AG04449 (cell line): ENCODE data around the gene MANBA.
"Not testable (repeated sequence)": the region's sequence is repeated elsewhere in the genome, so short reads cannot be mapped to it uniquely, and the experiment has no call there.

Experiments
- CTCF ChIA-PET: fragments of 350-600 bp; formaldehyde crosslinking; extraction: SDS; loops from one replicate; lab custom pipeline; 2021; ENCODE audit warnings: antibody characterized with exemption; lab: Yijun Ruan, JAX
- POLR2A ChIA-PET: fragments of 400-600, 350-600 bp; formaldehyde crosslinking; extraction: SDS; loops from one replicate; lab custom pipeline; 2020; ENCODE audit warnings: antibody characterized with exemption, inconsistent platforms; lab: Yijun Ruan, JAX
- DNase-seq: peaks from one replicate; pipeline ENCODE4 v3.0.0-alpha.2; 2010; ENCODE audit warnings: low read depth, low spot score
- H3K4me3 ChIP-seq: 2 replicates; pipeline ENCODE4 v1.5.1; 2011; ENCODE audit warnings: low read depth, mild to moderate bottlenecking, control low read depth, low read length
- TF ChIP-seq, protein P1 (sequence below): IDR thresholded peaks from one replicate; pipeline ENCODE4 v1.5.1; 2011; ENCODE audit warnings: mild to moderate bottlenecking, moderate library complexity, low read length, control low read depth, inconsistent platforms; ENCODE audit not compliant: insufficient read depth; ENCODE audit errors: missing control alignments

The MANBA gene

GRCh38 chr4:102759831-102760644, 730 bp downstream of the MANBA start:
- H3K4me3 ChIP-seq, result peak overlapping the region; percentile 94
- CTCF ChIA-PET, result interaction anchor here (0.8 to 1.5 kb wide), 6 partner anchors 8 to 252 kb away, joined by 3 to 7 read pairs (median 3); no protein-coding TSS in a partner anchor
- DNase-seq, result no peak
- TF ChIP-seq, protein P1, sequence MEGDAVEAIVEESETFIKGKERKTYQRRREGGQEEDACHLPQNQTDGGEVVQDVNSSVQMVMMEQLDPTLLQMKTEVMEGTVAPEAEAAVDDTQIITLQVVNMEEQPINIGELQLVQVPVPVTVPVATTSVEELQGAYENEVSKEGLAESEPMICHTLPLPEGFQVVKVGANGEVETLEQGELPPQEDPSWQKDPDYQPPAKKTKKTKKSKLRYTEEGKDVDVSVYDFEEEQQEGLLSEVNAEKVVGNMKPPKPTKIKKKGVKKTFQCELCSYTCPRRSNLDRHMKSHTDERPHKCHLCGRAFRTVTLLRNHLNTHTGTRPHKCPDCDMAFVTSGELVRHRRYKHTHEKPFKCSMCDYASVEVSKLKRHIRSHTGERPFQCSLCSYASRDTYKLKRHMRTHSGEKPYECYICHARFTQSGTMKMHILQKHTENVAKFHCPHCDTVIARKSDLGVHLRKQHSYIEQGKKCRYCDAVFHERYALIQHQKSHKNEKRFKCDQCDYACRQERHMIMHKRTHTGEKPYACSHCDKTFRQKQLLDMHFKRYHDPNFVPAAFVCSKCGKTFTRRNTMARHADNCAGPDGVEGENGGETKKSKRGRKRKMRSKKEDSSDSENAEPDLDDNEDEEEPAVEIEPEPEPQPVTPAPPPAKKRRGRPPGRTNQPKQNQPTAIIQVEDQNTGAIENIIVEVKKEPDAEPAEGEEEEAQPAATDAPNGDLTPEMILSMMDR, result no peak
- POLR2A ChIA-PET, result interaction anchor here (0.9 to 1.5 kb wide), 5 partner anchors 23 to 140 kb away, joined by 3 to 11 read pairs (median 6); partner anchors contain the start of genes CISD2 and UBE2D3

- no peak overlapping the region for H3K4me3 ChIP-seq
- no peak for DNase-seq
- TF ChIP-seq, protein P1, result no peak
- POLR2A ChIA-PET, result no interaction called here
- CTCF ChIA-PET, result interaction anchor here (0.9 to 1.3 kb wide), 2 partner anchors 10 to 11 kb away, joined by 3 read pairs; no protein-coding TSS in a partner anchor
Observed at GRCh38 chr4:102758241-102759160, 2.3 kb downstream of the MANBA start.

DNA sequence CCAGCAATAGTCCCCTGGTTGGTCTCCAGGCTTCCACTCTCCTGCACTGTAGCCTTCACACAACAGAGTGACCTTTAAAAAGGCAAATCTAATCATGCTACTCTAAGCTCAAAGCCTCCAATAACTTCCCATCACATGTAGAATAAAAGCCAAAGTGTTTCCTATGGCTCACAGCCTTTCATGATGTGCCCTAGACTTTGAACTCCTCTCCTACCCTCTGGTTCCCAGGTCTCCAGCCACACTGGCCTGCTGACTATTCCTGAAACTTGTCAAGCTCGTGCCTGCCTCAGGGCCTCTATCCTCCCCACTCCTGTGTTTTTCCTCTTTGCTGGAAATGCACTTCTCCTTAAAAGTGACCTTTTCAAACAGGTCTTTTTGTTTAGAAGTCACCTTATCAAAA, 3.1 kb downstream of the MANBA start:
- ChIA-PET POLR2A (no interaction called here), CTCF (interaction anchor here (0.6 to 1.3 kb wide), 3 partner anchors 10 to 372 kb away, joined by 3 read pairs; no protein-coding TSS in a partner anchor)
- TF ChIP-seq, protein P1, result no peak
- no peak overlapping the region for H3K4me3 ChIP-seq
- DNase-seq, result no peak

GRCh38 chr4:102754044-102754443, 6.7 kb downstream of the MANBA start:
- no peak overlapping the region for H3K4me3 ChIP-seq

GRCh38 chr4:102751941-102752340, 8.8 kb downstream of the MANBA start:
- ChIA-PET CTCF (interaction anchor here (1.1 kb wide), 1 partner anchor 9 kb away, joined by 3 read pairs; the partner anchor contains the start of gene MANBA), POLR2A (no interaction called here)
- no peak overlapping the region for H3K4me3 ChIP-seq
- DNase-seq, result no peak
- TF ChIP-seq, protein P1, result no peak

More at GRCh38 chr4:102754044-102754443, 6.7 kb downstream of the MANBA start:
- CTCF ChIA-PET, result no interaction called here
- TF ChIP-seq, protein P1, result no peak
- POLR2A ChIA-PET, result no interaction called here
- no peak for DNase-seq

DNA sequence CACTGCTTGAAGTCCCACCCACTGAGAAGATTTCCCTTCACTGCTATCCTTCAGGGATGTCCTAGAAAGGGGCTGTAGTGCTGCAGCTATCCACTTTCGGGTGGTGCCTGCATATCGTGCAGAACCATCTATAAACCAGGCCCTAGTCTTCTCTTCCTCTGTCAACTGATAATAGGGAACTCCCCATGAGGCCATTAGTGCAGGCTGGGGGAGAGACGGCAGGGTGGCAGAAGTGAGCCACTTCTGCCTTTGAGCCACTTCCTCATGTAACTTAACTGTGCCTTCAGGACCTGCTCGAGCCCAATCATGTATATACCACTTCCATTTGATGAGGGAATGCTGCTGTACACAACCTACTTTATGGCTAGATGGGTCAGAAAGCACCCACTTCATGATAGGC, 17.4 kb downstream of the MANBA start:
- H3K4me3 ChIP-seq, POLR2A ChIA-PET, CTCF ChIA-PET, DNase-seq: not testable (repeated sequence)

- DNase-seq, CTCF ChIA-PET, POLR2A ChIA-PET, H3K4me3 ChIP-seq: not testable (repeated sequence)
Observed at GRCh38 chr4:102738802-102739201, 22.0 kb downstream of the MANBA start.
